Stimulated activated naive CD8-positive, alpha-beta T cell treated with anti-CD3 and anti-CD28 coated beads, Interleukin-15, Interleukin-2, amounts not matched to agents 100 ng/mL and 50 ng/mL, for 24 hours (primary cell): ENCODE measurements around the gene FXYD5.
A peak's percentile ranks its signal among the peaks of the same experiment; 100 is the strongest.

ENCODE experiments used
- H3K27ac Mint-ChIP-seq: one replicate; pipeline ENCODE4 v1.8.0; 2021; ENCODE audit warnings: mild to moderate bottlenecking, mixed read lengths
- H3K27me3 Mint-ChIP-seq: one replicate; pipeline ENCODE4 v1.8.0; 2021; ENCODE audit warnings: mixed read lengths
- H3K36me3 Mint-ChIP-seq: one replicate; pipeline ENCODE4 v1.8.0; 2021; ENCODE audit warnings: low read depth, mixed read lengths
- H3K4me1 Mint-ChIP-seq: one replicate; pipeline ENCODE4 v1.8.0; 2021; ENCODE audit warnings: low read depth, mixed read lengths
- H3K4me3 Mint-ChIP-seq: one replicate; pipeline ENCODE4 v1.8.0; 2021; ENCODE audit warnings: mild to moderate bottlenecking, mixed read lengths
- H3K9me3 Mint-ChIP-seq: one replicate; pipeline ENCODE4 v1.8.0; 2021; ENCODE audit warnings: mixed read lengths

Gene FXYD5

GRCh38 chr19:35116072-35116801 is 38.3 kb upstream of the FXYD5 start:
- no peak overlapping the region for H3K4me3 Mint-ChIP-seq
- peaks cover 6% of the 10 kb centered on the region for H3K4me1 Mint-ChIP-seq
- H3K9me3 Mint-ChIP-seq = no peaks in the 10 kb centered on the region
- H3K27me3 Mint-ChIP-seq = no peaks in the 10 kb centered on the region
- H3K27ac Mint-ChIP-seq = no peak overlapping the region
- no peaks in the 10 kb centered on the region for H3K36me3 Mint-ChIP-seq

- H3K4me1 Mint-ChIP-seq = peaks cover 6% of the 10 kb centered on the region
- H3K4me3 Mint-ChIP-seq = no peak overlapping the region
- no peaks in the 10 kb centered on the region for H3K9me3 Mint-ChIP-seq
- no peaks in the 10 kb centered on the region for H3K27me3 Mint-ChIP-seq
- no peak overlapping the region for H3K27ac Mint-ChIP-seq
- H3K36me3 Mint-ChIP-seq = no peaks in the 10 kb centered on the region
These were observed 37.4 kb upstream of the FXYD5 start for GRCh38 chr19:35117116-35117515.

- peaks cover 6% of the 10 kb centered on the region for H3K4me1 Mint-ChIP-seq
- H3K36me3 Mint-ChIP-seq = no peaks in the 10 kb centered on the region
- H3K27ac Mint-ChIP-seq = no peak overlapping the region
- H3K9me3 Mint-ChIP-seq = no peaks in the 10 kb centered on the region
- H3K27me3 Mint-ChIP-seq = no peaks in the 10 kb centered on the region
- no peak overlapping the region for H3K4me3 Mint-ChIP-seq
These were observed 36.7 kb upstream of the FXYD5 start for GRCh38 chr19:35117799-35118198.

- Mint-ChIP-seq H3K4me3 (no peak overlapping the region), H3K4me1 (peaks cover 6% of the 10 kb centered on the region), H3K9me3 (no peaks in the 10 kb centered on the region), H3K27me3 (no peaks in the 10 kb centered on the region), H3K27ac (no peak overlapping the region), H3K36me3 (no peaks in the 10 kb centered on the region)
These were observed 36.1 kb upstream of the FXYD5 start for GRCh38 chr19:35118268-35119020.

- H3K9me3 Mint-ChIP-seq = no peaks in the 10 kb centered on the region
- peaks cover 13% of the 10 kb centered on the region for H3K4me1 Mint-ChIP-seq
- no peaks in the 10 kb centered on the region for H3K27me3 Mint-ChIP-seq
- H3K4me3 Mint-ChIP-seq = no peak overlapping the region
- no peak overlapping the region for H3K27ac Mint-ChIP-seq
- H3K36me3 Mint-ChIP-seq = no peaks in the 10 kb centered on the region
These were observed 35.4 kb upstream of the FXYD5 start for GRCh38 chr19:35119091-35119490.

- Mint-ChIP-seq H3K27ac (no peak overlapping the region), H3K36me3 (no peaks in the 10 kb centered on the region)
These were observed 34.9 kb upstream of the FXYD5 start for GRCh38 chr19:35119578-35120155.

GRCh38 chr19:35120492-35120891 is 34.0 kb upstream of the FXYD5 start:
- Mint-ChIP-seq H3K36me3 (no peaks in the 10 kb centered on the region), H3K4me3 (no peak overlapping the region), H3K27ac (no peak overlapping the region), H3K27me3 (no peaks in the 10 kb centered on the region), H3K9me3 (no peaks in the 10 kb centered on the region), H3K4me1 (peaks cover 14% of the 10 kb centered on the region)

More at GRCh38 chr19:35119578-35120155, 34.9 kb upstream of the FXYD5 start:
- Mint-ChIP-seq H3K4me3 (no peak overlapping the region), H3K4me1 (peaks cover 15% of the 10 kb centered on the region), H3K27me3 (no peaks in the 10 kb centered on the region), H3K9me3 (no peaks in the 10 kb centered on the region)

- no peak overlapping the region for H3K27ac Mint-ChIP-seq
- peaks cover 14% of the 10 kb centered on the region for H3K4me1 Mint-ChIP-seq
- no peaks in the 10 kb centered on the region for H3K9me3 Mint-ChIP-seq
- no peaks in the 10 kb centered on the region for H3K27me3 Mint-ChIP-seq
- H3K4me3 Mint-ChIP-seq = no peak overlapping the region
- no peaks in the 10 kb centered on the region for H3K36me3 Mint-ChIP-seq
These were observed 33.6 kb upstream of the FXYD5 start for GRCh38 chr19:35120898-35121297.

- Mint-ChIP-seq H3K4me3 (no peak overlapping the region), H3K27ac (no peak overlapping the region), H3K9me3 (no peaks in the 10 kb centered on the region), H3K36me3 (no peaks in the 10 kb centered on the region), H3K4me1 (peaks cover 14% of the 10 kb centered on the region), H3K27me3 (no peaks in the 10 kb centered on the region)
These were observed 31.6 kb upstream of the FXYD5 start for GRCh38 chr19:35122687-35123551.

- Mint-ChIP-seq H3K27me3 (no peaks in the 10 kb centered on the region), H3K36me3 (no peaks in the 10 kb centered on the region), H3K4me1 (peaks cover 14% of the 10 kb centered on the region), H3K27ac (no peak overlapping the region), H3K9me3 (no peaks in the 10 kb centered on the region), H3K4me3 (peak overlapping the region; percentile 80)
These were observed 31.0 kb upstream of the FXYD5 start for GRCh38 chr19:35123573-35123972.

GRCh38 chr19:35124098-35125060 is 30.2 kb upstream of the FXYD5 start:
- peaks cover 14% of the 10 kb centered on the region for H3K4me1 Mint-ChIP-seq
- peak overlapping the region; percentile 80 for H3K4me3 Mint-ChIP-seq
- no peaks in the 10 kb centered on the region for H3K9me3 Mint-ChIP-seq
- no peaks in the 10 kb centered on the region for H3K36me3 Mint-ChIP-seq
- H3K27ac Mint-ChIP-seq = peak overlapping the region; percentile 27
- no peaks in the 10 kb centered on the region for H3K27me3 Mint-ChIP-seq

- Mint-ChIP-seq H3K36me3 (no peaks in the 10 kb centered on the region), H3K27me3 (no peaks in the 10 kb centered on the region), H3K4me1 (peaks cover 14% of the 10 kb centered on the region), H3K27ac (no peak overlapping the region), H3K4me3 (no peak overlapping the region), H3K9me3 (no peaks in the 10 kb centered on the region)
These were observed 29.2 kb upstream of the FXYD5 start for GRCh38 chr19:35125270-35125717.

- H3K27me3 Mint-ChIP-seq = no peaks in the 10 kb centered on the region
- no peaks in the 10 kb centered on the region for H3K9me3 Mint-ChIP-seq
- H3K27ac Mint-ChIP-seq = no peak overlapping the region
- no peak overlapping the region for H3K4me3 Mint-ChIP-seq
- H3K36me3 Mint-ChIP-seq = no peaks in the 10 kb centered on the region
- peaks cover 14% of the 10 kb centered on the region for H3K4me1 Mint-ChIP-seq
These were observed 28.5 kb upstream of the FXYD5 start for GRCh38 chr19:35125749-35126623.
